ENCODE data around the gene NDE1. TPM values are rescaled to one million over a fixed set of nuclear protein-coding genes. Genes with fewer than 3 reads are reported as not detected.

The NDE1 gene
- polyA plus RNA-seq, 1 of the 3 experiments (the other 2 are of a cell fraction) = 27.9 TPM

- H2AFZ ChIP-seq (ENCODE audit: low read depth) = no peak overlapping the region
- H4K20me1 ChIP-seq (ENCODE audit: insufficient read depth) = no peaks in the 10 kb centered on the region; the same call in 1 of the 2 replicates
- H3K79me2 ChIP-seq (ENCODE audit: insufficient read depth) = no peaks in the 10 kb centered on the region
- WGBS (ENCODE audit: low lambda C conversion rate) = 95% methylated on average over 11 of the region's 14 CpGs
- no peaks in the 10 kb centered on the region for H3K9me3 ChIP-seq
- no peaks in the 10 kb centered on the region for H3K9me2 ChIP-seq
- no peaks in the 10 kb centered on the region for H3F3A ChIP-seq (replicated peaks; ENCODE audit: insufficient read depth)
- no peak overlapping the region for H3K9ac ChIP-seq
- H3K27me3 ChIP-seq (ENCODE audit: insufficient read depth) = no peaks in the 10 kb centered on the region
- TF ChIP-seq POLR2AphosphoS5 (IDR thresholded peaks at IDR 0.05; ENCODE audit: low read depth, low read length) (no peak), FOSL2 (IDR thresholded peaks at IDR 0.05; ENCODE audit: borderline replicate concordance, low read depth) (no peak), GABPA (IDR thresholded peaks at IDR 0.05; ENCODE audit: low read depth) (no peak), RXRA (IDR thresholded peaks at IDR 0.05; ENCODE audit: borderline replicate concordance, low read depth) (no peak), SMC3 (IDR thresholded peaks at IDR 0.05; ENCODE audit: low read depth, low read length) (no peak), EZH2phosphoT487 (IDR thresholded peaks at IDR 0.05; ENCODE audit: borderline replicate concordance, low read depth) (no peak), JUND (IDR thresholded peaks at IDR 0.05) (no peak), GATA2 (CRISPR knock-in tag; IDR thresholded peaks at IDR 0.05) (no peak), TCF12 (IDR thresholded peaks at IDR 0.05) (no peak)
- H3K4me3 ChIP-seq (ENCODE audit: low read depth in 2 of 2, low read length in 1 of 2) = no peak overlapping the region
- CTCF ChIA-PET = no interaction called here
- DNase-seq = no peak
- peaks cover 46 to 90% of the 10 kb centered on the region in 2 experiments for H3K36me3 ChIP-seq (replicated peaks in 1 of 2; ENCODE audit: control insufficient read depth in 1 of 2, insufficient read depth in 2 of 2, low read length in 1 of 2)
- H3K4me1 ChIP-seq (ENCODE audit: control insufficient read depth in 1 of 2, insufficient read depth in 2 of 2, low read depth in 1 of 2, low read length in 1 of 2) = no peaks in the 10 kb centered on the region
- no peak overlapping the region for H3K4me2 ChIP-seq
- H3K27ac ChIP-seq (ENCODE audit: low read depth in 2 of 2, low read length in 1 of 2) = no peak overlapping the region; a peak in 1 of 4 replicates
- POLR2A ChIA-PET = no interaction called here
Observed at GRCh38 chr16:15604460-15605440, 45.3 kb upstream of the NDE1 start.

GRCh38 chr16:15605839-15606517 is 44.1 kb upstream of the NDE1 start:
- WGBS (ENCODE audit: low lambda C conversion rate) = 96% methylated on average over 13 of the region's 13 CpGs
- Histone ChIP-seq H3K4me1 (ENCODE audit: control insufficient read depth in 1 of 2, insufficient read depth in 2 of 2, low read depth in 1 of 2, low read length in 1 of 2) (no peaks in the 10 kb centered on the region), H3K9me2 (no peaks in the 10 kb centered on the region), H3K27ac (ENCODE audit: low read depth in 2 of 2, low read length in 1 of 2) (no peak overlapping the region), H3F3A (replicated peaks; ENCODE audit: insufficient read depth) (no peaks in the 10 kb centered on the region), H3K36me3 (replicated peaks in 1 of 2; ENCODE audit: control insufficient read depth in 1 of 2, insufficient read depth in 2 of 2, low read length in 1 of 2) (peaks cover 43 to 89% of the 10 kb centered on the region in 2 experiments), H4K20me1 (ENCODE audit: insufficient read depth) (no peaks in the 10 kb centered on the region; the same call in 1 of the 2 replicates), H3K4me3 (ENCODE audit: low read depth in 2 of 2, low read length in 1 of 2) (no peak overlapping the region), H3K4me2 (no peak overlapping the region), H2AFZ (ENCODE audit: low read depth) (no peak overlapping the region), H3K9ac (no peak overlapping the region), H3K9me3 (no peaks in the 10 kb centered on the region), H3K79me2 (ENCODE audit: insufficient read depth) (no peaks in the 10 kb centered on the region), H3K27me3 (ENCODE audit: insufficient read depth) (no peaks in the 10 kb centered on the region)
- CTCF ChIA-PET = no interaction called here
- no peak for DNase-seq
- TF ChIP-seq SMC3 (IDR thresholded peaks at IDR 0.05; ENCODE audit: low read depth, low read length) (no peak), USF1 (IDR thresholded peaks at IDR 0.05; ENCODE audit: borderline replicate concordance, low read depth) (no peak), NFIC (IDR thresholded peaks at IDR 0.05; ENCODE audit: borderline replicate concordance) (no peak), ELF1 (IDR thresholded peaks at IDR 0.05) (no peak), SIN3A (IDR thresholded peaks at IDR 0.05; ENCODE audit: borderline replicate concordance, low read depth, low read length) (no peak), CTCF (IDR thresholded peaks at IDR 0.05) (no peak), RCOR1 (IDR thresholded peaks at IDR 0.05; ENCODE audit: low read length) (no peak)
- TF ChIP-seq, protein P1, sequence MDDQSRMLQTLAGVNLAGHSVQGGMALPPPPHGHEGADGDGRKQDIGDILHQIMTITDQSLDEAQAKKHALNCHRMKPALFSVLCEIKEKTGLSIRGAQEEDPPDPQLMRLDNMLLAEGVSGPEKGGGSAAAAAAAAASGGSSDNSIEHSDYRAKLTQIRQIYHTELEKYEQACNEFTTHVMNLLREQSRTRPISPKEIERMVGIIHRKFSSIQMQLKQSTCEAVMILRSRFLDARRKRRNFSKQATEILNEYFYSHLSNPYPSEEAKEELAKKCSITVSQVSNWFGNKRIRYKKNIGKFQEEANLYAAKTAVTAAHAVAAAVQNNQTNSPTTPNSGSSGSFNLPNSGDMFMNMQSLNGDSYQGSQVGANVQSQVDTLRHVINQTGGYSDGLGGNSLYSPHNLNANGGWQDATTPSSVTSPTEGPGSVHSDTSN (IDR thresholded peaks at IDR 0.05) = no peak
- POLR2A ChIA-PET = no interaction called here

All from SK-N-SH (cell line).